ENCODE measurements around the gene ADGRB2. TPM values are rescaled to one million over a fixed set of nuclear protein-coding genes. Genes with fewer than 3 reads are reported as not detected.

ADGRB2 gene
- total RNA-seq, 4 donors from 2014 or later, result 2.4 to 14.3 (median 9.8) TPM

DNA sequence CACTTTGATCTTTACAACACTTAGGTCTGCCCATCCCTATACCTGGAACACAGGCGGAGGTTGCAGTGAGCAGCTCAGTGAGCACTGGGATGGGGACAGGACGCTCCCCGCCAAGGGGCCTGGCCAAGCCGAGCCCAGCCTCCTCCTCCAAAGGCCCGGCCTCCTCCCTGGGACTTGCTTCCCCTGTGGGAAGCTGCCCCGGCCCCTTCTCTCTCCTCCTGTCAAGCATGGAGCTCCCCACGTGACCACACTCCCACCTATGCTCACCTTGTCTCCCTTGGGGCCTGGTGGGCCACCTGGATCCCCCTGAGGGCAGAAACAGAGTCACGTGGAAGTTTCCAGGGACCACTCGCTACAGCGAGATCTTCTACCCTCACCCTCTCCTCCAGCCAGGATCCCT is 73.2 kb downstream of the ADGRB2 start:
- no peak for DNase-seq
- Histone ChIP-seq H3K36me3 (no peaks in the 10 kb centered on the region), H3K27ac (no peak overlapping the region), H3K9me3 (no peaks in the 10 kb centered on the region), H3K27me3 (no peaks in the 10 kb centered on the region), H3K4me3 (replicated peaks in 1 of 3) (no peak overlapping the region), H3K4me1 (peaks cover 0 to 2% of the 10 kb centered on the region in 2 donors)
- intact Hi-C loops (cut with DNase I), result no loop called here
- TF ChIP-seq POLR2A (IDR thresholded peaks at IDR 0.05), result no peak
- TF ChIP-seq, protein P1, sequence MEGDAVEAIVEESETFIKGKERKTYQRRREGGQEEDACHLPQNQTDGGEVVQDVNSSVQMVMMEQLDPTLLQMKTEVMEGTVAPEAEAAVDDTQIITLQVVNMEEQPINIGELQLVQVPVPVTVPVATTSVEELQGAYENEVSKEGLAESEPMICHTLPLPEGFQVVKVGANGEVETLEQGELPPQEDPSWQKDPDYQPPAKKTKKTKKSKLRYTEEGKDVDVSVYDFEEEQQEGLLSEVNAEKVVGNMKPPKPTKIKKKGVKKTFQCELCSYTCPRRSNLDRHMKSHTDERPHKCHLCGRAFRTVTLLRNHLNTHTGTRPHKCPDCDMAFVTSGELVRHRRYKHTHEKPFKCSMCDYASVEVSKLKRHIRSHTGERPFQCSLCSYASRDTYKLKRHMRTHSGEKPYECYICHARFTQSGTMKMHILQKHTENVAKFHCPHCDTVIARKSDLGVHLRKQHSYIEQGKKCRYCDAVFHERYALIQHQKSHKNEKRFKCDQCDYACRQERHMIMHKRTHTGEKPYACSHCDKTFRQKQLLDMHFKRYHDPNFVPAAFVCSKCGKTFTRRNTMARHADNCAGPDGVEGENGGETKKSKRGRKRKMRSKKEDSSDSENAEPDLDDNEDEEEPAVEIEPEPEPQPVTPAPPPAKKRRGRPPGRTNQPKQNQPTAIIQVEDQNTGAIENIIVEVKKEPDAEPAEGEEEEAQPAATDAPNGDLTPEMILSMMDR (IDR thresholded peaks at IDR 0.05), result no peak
- WGBS, 2 donors, result 80 to 91% methylated on average over 9 to 10 of the region's 10 CpGs

DNA sequence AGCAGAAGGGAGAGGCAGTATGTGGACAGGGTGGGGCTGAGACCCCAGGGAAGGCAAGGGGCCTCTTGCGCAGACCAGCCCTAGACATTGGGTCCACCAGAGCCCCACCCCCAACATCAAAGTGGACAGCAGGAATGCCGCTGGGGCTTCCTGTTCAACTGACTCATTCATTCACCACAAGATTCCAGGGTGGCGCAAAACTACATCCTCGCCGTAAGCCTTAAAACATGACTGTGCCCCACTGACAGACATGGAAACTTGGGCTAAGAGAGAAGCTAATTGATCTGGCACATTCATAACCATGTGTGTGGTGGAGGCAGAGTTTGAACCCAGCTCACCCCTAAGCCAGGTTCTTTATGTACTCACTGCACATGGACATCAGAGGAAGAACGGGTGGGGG is 74.3 kb downstream of the ADGRB2 start:
- Histone ChIP-seq H3K4me1 (no peaks in the 10 kb centered on the region), H3K36me3 (no peaks in the 10 kb centered on the region), H3K9me3 (no peaks in the 10 kb centered on the region), H3K4me3 (replicated peaks in 1 of 3) (no peak overlapping the region), H3K27ac (no peak overlapping the region), H3K27me3 (no peaks in the 10 kb centered on the region)
- DNase-seq, result no peak
- WGBS, 2 donors, result 84 to 87% methylated on average over 5 to 6 of the region's 6 CpGs
- intact Hi-C loops (cut with DNase I), result no loop called here
- TF ChIP-seq, protein P1 (IDR thresholded peaks at IDR 0.05), result no peak
- TF ChIP-seq POLR2A (IDR thresholded peaks at IDR 0.05), result no peak

DNA sequence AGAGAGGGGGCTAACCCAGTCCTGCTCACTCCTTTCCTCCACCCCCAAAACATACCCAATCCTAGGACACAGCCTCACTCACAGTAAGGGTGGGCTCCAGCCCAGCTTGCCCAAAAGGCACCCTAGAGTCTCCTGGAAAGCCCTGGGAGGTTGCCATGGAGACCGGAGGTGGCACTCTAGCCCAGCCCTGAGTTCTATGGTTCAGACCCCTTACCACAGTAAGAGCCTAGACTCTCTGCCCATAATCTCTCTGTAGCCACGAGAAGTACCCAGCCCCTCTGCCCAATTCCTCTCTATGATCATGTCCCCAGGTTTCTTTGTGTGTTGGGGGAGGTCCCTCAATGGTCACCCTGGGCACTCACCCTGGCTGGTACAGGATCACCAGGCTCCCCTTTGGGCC is 74.8 kb downstream of the ADGRB2 start:
- Histone ChIP-seq H3K4me3 (replicated peaks in 1 of 3) (no peak overlapping the region), H3K9me3 (no peaks in the 10 kb centered on the region), H3K27me3 (no peaks in the 10 kb centered on the region), H3K27ac (no peak overlapping the region), H3K36me3 (no peaks in the 10 kb centered on the region), H3K4me1 (no peaks in the 10 kb centered on the region)
- no peak for TF ChIP-seq POLR2A (IDR thresholded peaks at IDR 0.05)
- TF ChIP-seq, protein P1 (IDR thresholded peaks at IDR 0.05), result no peak
- WGBS, 2 donors, result 70% methylated on average over 2 of the region's 2 CpGs; no CpG with 5 or more reads in 1 of the 2 donors
- DNase-seq, result no peak
- intact Hi-C loops (cut with DNase I), result no loop called here

DNA sequence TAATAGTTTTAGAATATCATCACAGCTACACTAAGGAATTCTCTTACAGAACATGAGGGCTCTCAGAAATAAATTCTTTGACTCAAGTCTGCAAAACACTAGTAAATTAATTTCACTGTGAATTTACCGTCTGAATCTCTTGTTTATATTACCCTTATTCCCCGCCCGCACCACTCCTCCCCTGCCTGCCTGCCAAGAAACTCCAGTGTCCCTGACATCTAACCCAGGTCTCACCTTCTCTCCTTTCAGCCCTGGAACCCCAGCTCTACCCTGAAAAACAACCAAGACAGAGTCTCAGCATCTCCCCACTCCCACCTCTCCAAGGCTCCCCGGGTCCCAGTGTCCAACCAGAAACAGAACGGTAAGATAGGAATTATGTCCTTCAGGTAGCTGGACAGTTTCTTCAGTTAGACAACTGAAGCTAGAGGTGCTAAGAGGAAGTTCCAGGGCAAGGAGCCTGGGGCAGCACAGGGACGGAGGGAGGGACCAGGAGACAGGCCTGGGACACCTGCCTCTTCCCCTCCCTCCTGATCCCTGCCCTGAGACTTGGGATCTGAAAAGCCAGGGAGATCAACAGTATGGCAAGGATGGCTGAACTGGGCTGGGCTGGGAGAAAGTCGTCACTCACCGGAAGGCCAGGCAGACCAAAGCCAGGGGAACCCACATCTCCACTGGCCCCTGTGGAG is 75.8 kb downstream of the ADGRB2 start:
- intact Hi-C loops (cut with DNase I), result no loop called here
- DNase-seq, result no peak
- TF ChIP-seq, protein P1 (IDR thresholded peaks at IDR 0.05), result no peak
- no peak for TF ChIP-seq POLR2A (IDR thresholded peaks at IDR 0.05)
- H3K9me3 ChIP-seq, result no peaks in the 10 kb centered on the region
- H3K36me3 ChIP-seq, result no peaks in the 10 kb centered on the region
- H3K27me3 ChIP-seq, result no peaks in the 10 kb centered on the region
- H3K4me1 ChIP-seq, result no peaks in the 10 kb centered on the region
- no peak overlapping the region for H3K4me3 ChIP-seq (replicated peaks in 1 of 3)
- H3K27ac ChIP-seq, result no peak overlapping the region
- WGBS, 2 donors, result 70 to 75% methylated on average over 6 to 8 of the region's 8 CpGs

DNA sequence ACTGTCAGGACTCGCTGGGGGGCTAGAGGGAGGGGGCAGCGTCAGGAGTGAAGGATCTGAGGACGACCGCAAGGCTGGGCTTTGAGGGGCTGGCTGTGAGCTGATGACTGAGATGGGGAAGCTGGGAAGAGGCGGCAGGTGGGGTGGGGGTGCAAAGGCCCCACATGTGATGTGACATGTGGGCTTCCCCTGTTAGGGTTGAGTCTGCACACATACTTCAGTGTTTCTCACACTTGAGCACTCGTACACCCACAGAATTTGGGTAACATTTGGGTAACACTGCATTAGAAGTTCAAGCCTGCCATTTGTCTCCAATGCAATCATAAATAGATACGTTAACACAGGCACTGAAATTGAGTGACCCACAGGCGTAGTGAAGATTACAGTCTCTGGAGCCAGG is 76.5 kb downstream of the ADGRB2 start:
- Histone ChIP-seq H3K4me3 (replicated peaks in 1 of 3) (no peak overlapping the region), H3K27me3 (no peaks in the 10 kb centered on the region), H3K4me1 (no peaks in the 10 kb centered on the region), H3K27ac (no peak overlapping the region), H3K9me3 (no peaks in the 10 kb centered on the region), H3K36me3 (no peaks in the 10 kb centered on the region)
- intact Hi-C loops (cut with DNase I), result no loop called here
- no peak for DNase-seq
- TF ChIP-seq POLR2A (IDR thresholded peaks at IDR 0.05), result no peak
- TF ChIP-seq, protein P1 (IDR thresholded peaks at IDR 0.05), result no peak
- 84 to 94% methylated on average over 8 of the region's 8 CpGs for WGBS, 2 donors
